ENCODE data around the gene TLE4. TPM values are rescaled to one million over a fixed set of nuclear protein-coding genes. Genes with fewer than 3 reads are reported as not detected.
"Not testable (repeated sequence)": the region's sequence is repeated elsewhere in the genome, so short reads cannot be mapped to it uniquely, and the experiment has no call there.

The TLE4 gene
- total and polyA plus RNA-seq, 2 experiments from 2014 or later = 29.6 to 38.4 TPM

DNA sequence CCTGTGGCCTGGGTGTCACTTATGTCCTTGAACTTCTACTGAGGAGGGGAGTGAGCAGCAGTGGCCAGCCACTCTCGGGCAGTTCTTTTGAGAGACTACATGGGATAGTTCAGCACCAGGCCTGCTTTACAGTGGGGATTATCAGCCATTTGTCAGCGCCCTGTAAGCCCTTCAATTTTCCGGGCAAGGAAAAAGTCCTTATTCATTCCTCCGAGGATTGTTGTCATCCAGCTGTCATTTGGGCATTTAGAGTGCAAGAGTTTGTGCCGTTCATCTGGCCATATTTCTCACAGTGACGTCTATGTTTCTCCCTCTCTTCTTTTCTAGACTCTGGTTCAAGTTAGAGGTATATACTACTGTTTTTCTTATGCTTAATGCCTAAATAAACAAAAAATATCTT, 172.8 kb downstream of the TLE4 start:
- Histone ChIP-seq H3K36me3 (replicated peaks; ENCODE audit: insufficient read depth, low read depth) (no peaks in the 10 kb centered on the region), H3K4me3 (no peak overlapping the region), H3K27ac (no peak overlapping the region), H3K9me3 (ENCODE audit: low read depth) (no peaks in the 10 kb centered on the region), H3K4me2 (no peak overlapping the region), H2AFZ (no peak overlapping the region), H3K79me2 (no peaks in the 10 kb centered on the region), H4K20me1 (ENCODE audit: insufficient read depth, poor library complexity, severe bottlenecking) (no peaks in the 10 kb centered on the region), H3K27me3 (no peaks in the 10 kb centered on the region), H3K4me1 (ENCODE audit: insufficient read depth) (no peaks in the 10 kb centered on the region), H3K9me2 (replicated peaks; ENCODE audit: insufficient read depth) (no peaks in the 10 kb centered on the region)
- TF ChIP-seq EZH2 (IDR thresholded peaks at IDR 0.05; ENCODE audit: borderline replicate concordance) (no peak), EZH2phosphoT487 (IDR thresholded peaks at IDR 0.05; ENCODE audit: low read depth, severe bottlenecking, unreplicated experiment) (no peak)
- TF ChIP-seq, protein P1, sequence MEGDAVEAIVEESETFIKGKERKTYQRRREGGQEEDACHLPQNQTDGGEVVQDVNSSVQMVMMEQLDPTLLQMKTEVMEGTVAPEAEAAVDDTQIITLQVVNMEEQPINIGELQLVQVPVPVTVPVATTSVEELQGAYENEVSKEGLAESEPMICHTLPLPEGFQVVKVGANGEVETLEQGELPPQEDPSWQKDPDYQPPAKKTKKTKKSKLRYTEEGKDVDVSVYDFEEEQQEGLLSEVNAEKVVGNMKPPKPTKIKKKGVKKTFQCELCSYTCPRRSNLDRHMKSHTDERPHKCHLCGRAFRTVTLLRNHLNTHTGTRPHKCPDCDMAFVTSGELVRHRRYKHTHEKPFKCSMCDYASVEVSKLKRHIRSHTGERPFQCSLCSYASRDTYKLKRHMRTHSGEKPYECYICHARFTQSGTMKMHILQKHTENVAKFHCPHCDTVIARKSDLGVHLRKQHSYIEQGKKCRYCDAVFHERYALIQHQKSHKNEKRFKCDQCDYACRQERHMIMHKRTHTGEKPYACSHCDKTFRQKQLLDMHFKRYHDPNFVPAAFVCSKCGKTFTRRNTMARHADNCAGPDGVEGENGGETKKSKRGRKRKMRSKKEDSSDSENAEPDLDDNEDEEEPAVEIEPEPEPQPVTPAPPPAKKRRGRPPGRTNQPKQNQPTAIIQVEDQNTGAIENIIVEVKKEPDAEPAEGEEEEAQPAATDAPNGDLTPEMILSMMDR (IDR thresholded peaks at IDR 0.05; ENCODE audit: poor library complexity) = no peak
- no peak for DNase-seq (ENCODE audit: low spot score)
- WGBS (ENCODE audit: low lambda C conversion rate, missing lambda C conversion rate) = 79% methylated on average over 6 of the region's 6 CpGs

DNA sequence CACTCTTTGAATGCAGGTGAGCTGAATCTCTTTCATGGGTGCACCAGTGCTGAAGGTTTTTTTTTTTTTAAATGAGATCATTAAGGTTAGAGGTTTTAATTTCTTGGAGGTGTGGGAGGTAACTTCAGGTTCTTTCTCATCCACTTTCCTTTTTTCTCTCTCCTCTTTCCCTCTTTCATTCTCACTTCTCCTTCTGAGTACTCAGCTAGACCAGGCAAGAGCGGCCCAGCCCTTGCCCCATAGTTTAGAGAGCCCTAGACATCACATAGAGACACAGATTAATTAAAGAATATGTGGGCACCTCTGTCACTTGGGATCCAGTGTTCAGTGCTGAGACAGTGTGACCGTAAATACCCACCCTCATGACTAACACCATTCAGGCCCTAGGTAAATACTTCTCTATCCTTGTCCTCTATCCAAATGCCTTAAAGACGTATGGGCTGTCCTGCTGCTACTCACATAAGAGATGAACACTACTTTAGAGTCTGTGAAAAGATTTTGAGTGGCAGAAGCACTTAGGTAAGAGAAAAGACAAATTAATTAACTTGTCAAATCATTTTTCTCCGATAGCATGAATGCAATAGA, 174.1 kb downstream of the TLE4 start:
- Histone ChIP-seq H3K4me1 (ENCODE audit: insufficient read depth) (no peaks in the 10 kb centered on the region), H3K9me3 (ENCODE audit: low read depth) (no peaks in the 10 kb centered on the region), H3K27ac (no peak overlapping the region), H3K27me3 (no peaks in the 10 kb centered on the region), H3K4me2 (no peak overlapping the region), H2AFZ (no peak overlapping the region), H3K9me2 (replicated peaks; ENCODE audit: insufficient read depth) (no peaks in the 10 kb centered on the region), H3K79me2 (no peaks in the 10 kb centered on the region), H3K4me3 (no peak overlapping the region), H3K36me3 (replicated peaks; ENCODE audit: insufficient read depth, low read depth) (no peaks in the 10 kb centered on the region), H4K20me1 (ENCODE audit: insufficient read depth, poor library complexity, severe bottlenecking) (no peaks in the 10 kb centered on the region)
- TF ChIP-seq EZH2phosphoT487 (IDR thresholded peaks at IDR 0.05; ENCODE audit: low read depth, severe bottlenecking, unreplicated experiment) = no peak
- TF ChIP-seq EZH2 (IDR thresholded peaks at IDR 0.05; ENCODE audit: borderline replicate concordance) = no peak
- WGBS (ENCODE audit: low lambda C conversion rate, missing lambda C conversion rate) = 80% methylated on average over 4 of the region's 4 CpGs
- DNase-seq (ENCODE audit: low spot score) = no peak

DNA sequence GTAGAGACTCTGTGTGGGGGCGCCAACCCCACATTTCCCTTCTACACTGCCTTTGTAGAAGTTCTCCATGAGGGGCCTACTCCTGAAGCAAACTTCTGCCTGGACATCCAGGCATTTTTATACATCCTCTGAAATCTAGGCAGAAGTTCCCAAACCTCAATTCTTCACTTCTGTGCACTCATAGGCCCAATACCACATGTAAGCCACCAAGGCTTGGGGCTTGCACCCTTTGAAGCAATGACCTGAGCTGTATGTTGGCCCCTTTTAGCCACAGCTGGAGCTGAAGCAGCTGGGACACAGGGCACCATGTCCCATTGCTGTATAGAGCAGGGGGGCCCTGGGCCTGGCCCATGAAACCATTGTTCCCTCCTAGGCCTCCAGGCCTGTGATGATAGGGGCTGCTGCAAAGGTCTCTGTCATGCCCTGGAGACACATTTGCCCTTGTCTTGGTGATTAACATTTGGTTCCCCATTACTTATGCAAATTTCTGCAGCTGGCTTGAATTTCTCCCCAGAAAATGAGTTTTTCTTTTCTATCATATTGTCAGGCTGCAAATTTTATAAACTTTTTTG, 180.2 kb downstream of the TLE4 start:
- 95% methylated on average over 1 of the region's 1 CpG for WGBS (ENCODE audit: low lambda C conversion rate, missing lambda C conversion rate)
- not testable (repeated sequence) for H3K79me2 ChIP-seq; H3K27me3 ChIP-seq; DNase-seq (ENCODE audit: low spot score); H4K20me1 ChIP-seq (ENCODE audit: insufficient read depth, poor library complexity, severe bottlenecking); H3K9me3 ChIP-seq (ENCODE audit: low read depth); H3K36me3 ChIP-seq (replicated peaks; ENCODE audit: insufficient read depth, low read depth); H3K4me1 ChIP-seq (ENCODE audit: insufficient read depth); H3K9me2 ChIP-seq (replicated peaks; ENCODE audit: insufficient read depth); H3K4me3 ChIP-seq; H3K27ac ChIP-seq; H3K4me2 ChIP-seq; H2AFZ ChIP-seq

DNA sequence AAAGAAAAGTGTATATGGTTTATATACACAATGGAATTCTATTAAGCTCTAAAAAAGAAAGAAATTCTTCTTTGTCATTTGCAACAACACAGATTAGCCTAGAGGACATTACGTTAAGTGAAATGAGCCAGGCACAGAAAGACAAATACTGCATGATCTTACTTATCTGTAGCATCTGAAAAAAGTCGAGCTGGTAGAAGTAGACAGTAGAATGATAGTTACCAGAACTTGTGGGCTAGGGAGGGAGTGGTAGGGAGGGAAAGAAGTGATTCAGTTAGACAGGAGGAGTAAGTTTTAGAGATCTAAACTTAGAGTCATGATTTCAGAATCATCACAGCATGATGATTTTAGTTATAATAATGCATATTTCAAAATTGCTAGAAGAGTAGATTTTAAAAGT, 184.6 kb downstream of the TLE4 start:
- Histone ChIP-seq H3K9me2 (replicated peaks; ENCODE audit: insufficient read depth) (no peaks in the 10 kb centered on the region), H3K27me3 (no peaks in the 10 kb centered on the region), H3K9me3 (ENCODE audit: low read depth) (no peaks in the 10 kb centered on the region), H3K4me3 (no peak overlapping the region), H4K20me1 (ENCODE audit: insufficient read depth, poor library complexity, severe bottlenecking) (no peaks in the 10 kb centered on the region), H3K79me2 (no peaks in the 10 kb centered on the region), H3K4me1 (ENCODE audit: insufficient read depth) (no peaks in the 10 kb centered on the region), H3K4me2 (no peak overlapping the region), H2AFZ (no peak overlapping the region), H3K27ac (no peak overlapping the region), H3K36me3 (replicated peaks; ENCODE audit: insufficient read depth, low read depth) (no peaks in the 10 kb centered on the region)
- DNase-seq (ENCODE audit: low spot score) = no peak
- TF ChIP-seq EZH2 (IDR thresholded peaks at IDR 0.05; ENCODE audit: borderline replicate concordance) (no peak), EZH2phosphoT487 (IDR thresholded peaks at IDR 0.05; ENCODE audit: low read depth, severe bottlenecking, unreplicated experiment) (no peak)
- TF ChIP-seq, protein P1 (IDR thresholded peaks at IDR 0.05; ENCODE audit: poor library complexity) = no peak
- 43% methylated on average over 2 of the region's 2 CpGs for WGBS (ENCODE audit: low lambda C conversion rate, missing lambda C conversion rate)
